ENCODE data around the gene HLA-DQA1.
"Not testable (repeated sequence)": the region's sequence is repeated elsewhere in the genome, so short reads cannot be mapped to it uniquely, and the experiment has no call there.

Gene HLA-DQA1

GRCh38 chr6:32668226-32668747 is 31.1 kb downstream of the HLA-DQA1 start:
- H3K27ac ChIP-seq (ENCODE audit: insufficient read depth, low read depth, low read length, poor library complexity, severe bottlenecking) = no peak overlapping the region
- H3K36me3 ChIP-seq (ENCODE audit: control insufficient read depth, insufficient read depth, low read length) = no peaks in the 10 kb centered on the region
- H3K4me1 ChIP-seq (ENCODE audit: control insufficient read depth, insufficient read depth, low read length) = no peaks in the 10 kb centered on the region
- 54 to 64% methylated on average over 5 of the region's 5 CpGs for WGBS, 2 experiments
- no peaks in the 10 kb centered on the region for H3K9me3 ChIP-seq (ENCODE audit: control insufficient read depth, low read length)
- H3K4me3 ChIP-seq (ENCODE audit: insufficient read depth, low read depth, low read length) = no peak overlapping the region
- peaks cover 29% of the 10 kb centered on the region for H3K27me3 ChIP-seq (ENCODE audit: control insufficient read depth, insufficient read depth, low read length, poor library complexity, severe bottlenecking)

- no peaks in the 10 kb centered on the region for H3K4me1 ChIP-seq (ENCODE audit: control insufficient read depth, insufficient read depth, low read length)
- no peaks in the 10 kb centered on the region for H3K36me3 ChIP-seq (ENCODE audit: control insufficient read depth, insufficient read depth, low read length)
- no peak overlapping the region for H3K27ac ChIP-seq (ENCODE audit: insufficient read depth, low read depth, low read length, poor library complexity, severe bottlenecking)
- H3K27me3 ChIP-seq (ENCODE audit: control insufficient read depth, insufficient read depth, low read length, poor library complexity, severe bottlenecking) = peaks cover 22% of the 10 kb centered on the region
- no peaks in the 10 kb centered on the region for H3K9me3 ChIP-seq (ENCODE audit: control insufficient read depth, low read length)
- 78 to 83% methylated on average over 4 of the region's 4 CpGs for WGBS, 2 experiments
- H3K4me3 ChIP-seq (ENCODE audit: insufficient read depth, low read depth, low read length) = no peak overlapping the region
Observed at GRCh38 chr6:32669240-32669639, 32.0 kb downstream of the HLA-DQA1 start.

GRCh38 chr6:32669893-32670292 is 32.7 kb downstream of the HLA-DQA1 start:
- Histone ChIP-seq H3K36me3 (ENCODE audit: control insufficient read depth, insufficient read depth, low read length) (no peaks in the 10 kb centered on the region), H3K9me3 (ENCODE audit: control insufficient read depth, low read length) (no peaks in the 10 kb centered on the region)

GRCh38 chr6:32671908-32672307 is 34.7 kb downstream of the HLA-DQA1 start:
- not testable (repeated sequence) for H3K27me3 ChIP-seq (ENCODE audit: control insufficient read depth, insufficient read depth, low read length, poor library complexity, severe bottlenecking); H3K27ac ChIP-seq (ENCODE audit: insufficient read depth, low read depth, low read length, poor library complexity, severe bottlenecking); H3K4me1 ChIP-seq (ENCODE audit: control insufficient read depth, insufficient read depth, low read length); H3K36me3 ChIP-seq (ENCODE audit: control insufficient read depth, insufficient read depth, low read length); H3K9me3 ChIP-seq (ENCODE audit: control insufficient read depth, low read length); H3K4me3 ChIP-seq (ENCODE audit: insufficient read depth, low read depth, low read length)
- WGBS, 2 experiments = 78 to 86% methylated on average over 2 of the region's 2 CpGs

More at GRCh38 chr6:32669893-32670292, 32.7 kb downstream of the HLA-DQA1 start:
- Histone ChIP-seq H3K27me3 (ENCODE audit: control insufficient read depth, insufficient read depth, low read length, poor library complexity, severe bottlenecking) (peaks cover 15% of the 10 kb centered on the region), H3K4me1 (ENCODE audit: control insufficient read depth, insufficient read depth, low read length) (no peaks in the 10 kb centered on the region), H3K27ac (ENCODE audit: insufficient read depth, low read depth, low read length, poor library complexity, severe bottlenecking) (no peak overlapping the region), H3K4me3 (ENCODE audit: insufficient read depth, low read depth, low read length) (no peak overlapping the region)

- not testable (repeated sequence) for H3K9me3 ChIP-seq (ENCODE audit: control insufficient read depth, low read length); H3K4me3 ChIP-seq (ENCODE audit: insufficient read depth, low read depth, low read length); H3K36me3 ChIP-seq (ENCODE audit: control insufficient read depth, insufficient read depth, low read length); H3K4me1 ChIP-seq (ENCODE audit: control insufficient read depth, insufficient read depth, low read length); H3K27me3 ChIP-seq (ENCODE audit: control insufficient read depth, insufficient read depth, low read length, poor library complexity, severe bottlenecking); H3K27ac ChIP-seq (ENCODE audit: insufficient read depth, low read depth, low read length, poor library complexity, severe bottlenecking)
- WGBS, 2 experiments = 92 to 95% methylated on average over 6 to 7 of the region's 7 CpGs
Observed at GRCh38 chr6:32674123-32674522, 36.9 kb downstream of the HLA-DQA1 start.

- Histone ChIP-seq H3K27me3 (ENCODE audit: control insufficient read depth, insufficient read depth, low read length, poor library complexity, severe bottlenecking) (no peaks in the 10 kb centered on the region), H3K4me1 (ENCODE audit: control insufficient read depth, insufficient read depth, low read length) (no peaks in the 10 kb centered on the region), H3K4me3 (ENCODE audit: insufficient read depth, low read depth, low read length) (no peak overlapping the region), H3K27ac (ENCODE audit: insufficient read depth, low read depth, low read length, poor library complexity, severe bottlenecking) (no peak overlapping the region), H3K9me3 (ENCODE audit: control insufficient read depth, low read length) (no peaks in the 10 kb centered on the region), H3K36me3 (ENCODE audit: control insufficient read depth, insufficient read depth, low read length) (no peaks in the 10 kb centered on the region)
- 61 to 67% methylated on average over 4 of the region's 4 CpGs for WGBS, 2 experiments
Observed at GRCh38 chr6:32679492-32679891, 42.3 kb downstream of the HLA-DQA1 start.

GRCh38 chr6:32680055-32680454 is 42.8 kb downstream of the HLA-DQA1 start:
- H3K4me3 ChIP-seq (ENCODE audit: insufficient read depth, low read depth, low read length) = no peak overlapping the region
- 44 to 50% methylated on average over 1 of the region's 1 CpG for WGBS, 2 experiments
- no peaks in the 10 kb centered on the region for H3K4me1 ChIP-seq (ENCODE audit: control insufficient read depth, insufficient read depth, low read length)
- no peaks in the 10 kb centered on the region for H3K9me3 ChIP-seq (ENCODE audit: control insufficient read depth, low read length)
- H3K27ac ChIP-seq (ENCODE audit: insufficient read depth, low read depth, low read length, poor library complexity, severe bottlenecking) = no peak overlapping the region
- H3K27me3 ChIP-seq (ENCODE audit: control insufficient read depth, insufficient read depth, low read length, poor library complexity, severe bottlenecking) = no peaks in the 10 kb centered on the region
- H3K36me3 ChIP-seq (ENCODE audit: control insufficient read depth, insufficient read depth, low read length) = no peaks in the 10 kb centered on the region

- no peak overlapping the region for H3K4me3 ChIP-seq (ENCODE audit: insufficient read depth, low read depth, low read length)
- H3K4me1 ChIP-seq (ENCODE audit: control insufficient read depth, insufficient read depth, low read length) = no peaks in the 10 kb centered on the region
- H3K27me3 ChIP-seq (ENCODE audit: control insufficient read depth, insufficient read depth, low read length, poor library complexity, severe bottlenecking) = no peaks in the 10 kb centered on the region
- WGBS, 2 experiments = 69 to 70% methylated on average over 3 of the region's 3 CpGs
- no peaks in the 10 kb centered on the region for H3K9me3 ChIP-seq (ENCODE audit: control insufficient read depth, low read length)
- no peaks in the 10 kb centered on the region for H3K36me3 ChIP-seq (ENCODE audit: control insufficient read depth, insufficient read depth, low read length)
- H3K27ac ChIP-seq (ENCODE audit: insufficient read depth, low read depth, low read length, poor library complexity, severe bottlenecking) = no peak overlapping the region
Observed at GRCh38 chr6:32684246-32684645, 47.0 kb downstream of the HLA-DQA1 start.

- Histone ChIP-seq H3K27ac (ENCODE audit: insufficient read depth, low read depth, low read length, poor library complexity, severe bottlenecking) (no peak overlapping the region), H3K4me3 (ENCODE audit: insufficient read depth, low read depth, low read length) (no peak overlapping the region), H3K36me3 (ENCODE audit: control insufficient read depth, insufficient read depth, low read length) (no peaks in the 10 kb centered on the region), H3K27me3 (ENCODE audit: control insufficient read depth, insufficient read depth, low read length, poor library complexity, severe bottlenecking) (no peaks in the 10 kb centered on the region), H3K4me1 (ENCODE audit: control insufficient read depth, insufficient read depth, low read length) (no peaks in the 10 kb centered on the region), H3K9me3 (ENCODE audit: control insufficient read depth, low read length) (no peaks in the 10 kb centered on the region)
- WGBS, 2 experiments = 78 to 88% methylated on average over 1 of the region's 1 CpG
Observed at GRCh38 chr6:32685603-32686002, 48.4 kb downstream of the HLA-DQA1 start.

GRCh38 chr6:32689531-32690501 is 52.6 kb downstream of the HLA-DQA1 start:
- WGBS, 2 experiments = 74 to 83% methylated on average over 3 to 5 of the region's 5 CpGs
- H3K27me3 ChIP-seq (ENCODE audit: control insufficient read depth, insufficient read depth, low read length, poor library complexity, severe bottlenecking) = no peaks in the 10 kb centered on the region
- H3K4me1 ChIP-seq (ENCODE audit: control insufficient read depth, insufficient read depth, low read length) = no peaks in the 10 kb centered on the region
- H3K27ac ChIP-seq (ENCODE audit: insufficient read depth, low read depth, low read length, poor library complexity, severe bottlenecking) = no peak overlapping the region
- H3K9me3 ChIP-seq (ENCODE audit: control insufficient read depth, low read length) = no peaks in the 10 kb centered on the region
- H3K4me3 ChIP-seq (ENCODE audit: insufficient read depth, low read depth, low read length) = no peak overlapping the region
- no peaks in the 10 kb centered on the region for H3K36me3 ChIP-seq (ENCODE audit: control insufficient read depth, insufficient read depth, low read length)

All from ectodermal cell (in vitro differentiated cells).